Gastroesophageal sphincter (tissue), 3 donors: Measurements from ENCODE around the gene DMKN.

Experiments used
- EP300 ChIP-seq: sonication (generic); formaldehyde crosslinking; IDR thresholded peaks from one replicate; pipeline ENCODE4 v1.6.1; 2017; ENCODE audit warnings: antibody characterized with exemption, mild to moderate bottlenecking
- POLR2A ChIP-seq, 2 donors: fragments of 450-650 bp; IDR thresholded peaks; one replicate each; pipeline ENCODE4 v1.6.1; 2017; ENCODE audit warnings: antibody characterized with exemption in 2 of 2, mild to moderate bottlenecking in 2 of 2, moderate library complexity in 1 of 2
- TF ChIP-seq, protein P1 (sequence below), 4 experiments: fragments of 200-600 bp in 2 of 4; fragments of 450-650 bp in 2 of 4; sonication (generic) in 1 of 4; IDR thresholded peaks; one replicate each; pipeline ENCODE4 v1.5.1; 2017 to 2019; ENCODE audit warnings: antibody characterized with exemption in 4 of 4, mild to moderate bottlenecking in 2 of 4, moderate library complexity in 2 of 4

DNA sequence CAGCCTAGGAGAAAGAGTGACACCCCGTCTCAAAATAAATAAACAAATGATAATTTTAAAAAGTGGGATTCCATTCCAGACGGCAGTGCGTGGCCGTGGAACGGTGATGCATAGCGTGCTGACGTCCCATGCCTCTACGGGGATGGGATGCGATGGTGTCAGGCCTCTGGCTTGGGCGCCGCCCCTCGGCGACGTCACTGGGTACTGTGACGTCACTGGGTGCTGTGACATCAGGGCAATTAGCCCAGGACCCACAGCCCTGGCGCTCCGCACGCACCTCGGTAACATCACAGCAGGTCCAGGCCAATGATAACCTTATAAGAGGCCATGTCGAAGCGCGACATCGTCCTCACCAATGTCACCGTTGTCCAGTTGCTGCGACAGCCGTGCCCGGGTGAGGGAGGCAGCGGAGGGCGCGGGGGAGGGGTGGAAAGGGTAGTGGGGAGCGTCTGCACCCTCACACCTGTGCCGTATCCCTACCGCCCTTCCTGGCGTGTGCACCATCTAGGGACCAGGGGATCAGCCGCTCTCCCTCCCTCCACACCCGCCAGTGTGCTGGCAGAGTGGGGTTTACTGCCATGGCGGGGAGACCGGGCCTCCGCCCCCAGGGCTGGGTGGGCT, 19.9 kb upstream of the DMKN start, which contains the start of gene GAPDHS:
- TF ChIP-seq, protein P1, sequence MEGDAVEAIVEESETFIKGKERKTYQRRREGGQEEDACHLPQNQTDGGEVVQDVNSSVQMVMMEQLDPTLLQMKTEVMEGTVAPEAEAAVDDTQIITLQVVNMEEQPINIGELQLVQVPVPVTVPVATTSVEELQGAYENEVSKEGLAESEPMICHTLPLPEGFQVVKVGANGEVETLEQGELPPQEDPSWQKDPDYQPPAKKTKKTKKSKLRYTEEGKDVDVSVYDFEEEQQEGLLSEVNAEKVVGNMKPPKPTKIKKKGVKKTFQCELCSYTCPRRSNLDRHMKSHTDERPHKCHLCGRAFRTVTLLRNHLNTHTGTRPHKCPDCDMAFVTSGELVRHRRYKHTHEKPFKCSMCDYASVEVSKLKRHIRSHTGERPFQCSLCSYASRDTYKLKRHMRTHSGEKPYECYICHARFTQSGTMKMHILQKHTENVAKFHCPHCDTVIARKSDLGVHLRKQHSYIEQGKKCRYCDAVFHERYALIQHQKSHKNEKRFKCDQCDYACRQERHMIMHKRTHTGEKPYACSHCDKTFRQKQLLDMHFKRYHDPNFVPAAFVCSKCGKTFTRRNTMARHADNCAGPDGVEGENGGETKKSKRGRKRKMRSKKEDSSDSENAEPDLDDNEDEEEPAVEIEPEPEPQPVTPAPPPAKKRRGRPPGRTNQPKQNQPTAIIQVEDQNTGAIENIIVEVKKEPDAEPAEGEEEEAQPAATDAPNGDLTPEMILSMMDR (IDR thresholded peaks at IDR 0.05), result no peak
- TF ChIP-seq EP300 (no peak), POLR2A (IDR thresholded peaks at IDR 0.05) (no peak)
